Common myeloid progenitor, CD34-positive (primary cell): ENCODE data around the gene MDM1.

Experiments
- CTCF ChIA-PET: fragments of 350-600 bp; sonication (Branson Sonifier 250); formaldehyde crosslinking; loops from one replicate; lab custom pipeline; 2021; ENCODE audit warnings: antibody characterized with exemption; lab: Charles Lee
- POLR2A ChIA-PET: fragments of 350-600 bp; sonication (Branson Sonifier 250); formaldehyde crosslinking; loops from one replicate; lab custom pipeline; 2021; ENCODE audit warnings: antibody characterized with exemption; lab: Charles Lee
- DNase-seq, 3 donors: peaks; one replicate each; pipeline versions ENCODE4 v3.0.0 to v3.0.0-alpha.2; 2013
- H3K27ac ChIP-seq, 2 experiments: 1 replicate in 1 of 2; 2 replicates in 1 of 2; pipeline ENCODE4 v1.7.0; 2013; ENCODE audit warnings: inconsistent platforms in 2 of 2, low read length in 2 of 2, mild to moderate bottlenecking in 2 of 2, low read depth in 1 of 2, moderate library complexity in 1 of 2; ENCODE audit not compliant: severe bottlenecking in 2 of 2, insufficient read depth in 1 of 2, poor library complexity in 1 of 2
- H3K27me3 ChIP-seq, 5 experiments: replicated peaks in 2 of 5; 1 replicate in 3 of 5; 2 replicates in 2 of 5; pipeline versions ENCODE4 v1.6.1 to v1.7.0; 2013; ENCODE audit warnings: low read length in 4 of 5, mild to moderate bottlenecking in 2 of 5, moderate library complexity in 2 of 5, inconsistent platforms in 1 of 5; ENCODE audit not compliant: insufficient read depth in 5 of 5, control insufficient read depth in 4 of 5
- H3K36me3 ChIP-seq, 4 experiments: 1 replicate in 2 of 4; 2 replicates in 2 of 4; pipeline versions ENCODE4 v1.6.1 to v1.7.0; 2013; ENCODE audit warnings: low read length in 3 of 4, control low read depth in 1 of 4, mild to moderate bottlenecking in 1 of 4; ENCODE audit not compliant: control insufficient read depth in 4 of 4, insufficient read depth in 4 of 4
- H3K4me1 ChIP-seq, 4 experiments: 1 replicate in 3 of 4; 2 replicates in 1 of 4; pipeline versions ENCODE4 v1.6.1 to v1.7.1; 2013; ENCODE audit warnings: low read length in 3 of 4, mild to moderate bottlenecking in 3 of 4, control low read depth in 1 of 4, inconsistent platforms in 1 of 4, moderate library complexity in 1 of 4; ENCODE audit not compliant: control insufficient read depth in 4 of 4, insufficient read depth in 4 of 4; ENCODE audit errors: control extremely low read depth in 1 of 4
- H3K4me3 ChIP-seq, 7 experiments: 1 replicate in 4 of 7; 2 replicates in 3 of 7; pipeline versions ENCODE4 v1.5.1 to v1.7.0; 2013; ENCODE audit warnings: mild to moderate bottlenecking in 7 of 7, low read length in 6 of 7, moderate library complexity in 6 of 7, inconsistent platforms in 2 of 7, low read depth in 2 of 7, control low read depth in 1 of 7; ENCODE audit not compliant: insufficient read depth in 4 of 7, control insufficient read depth in 1 of 7; ENCODE audit errors: extremely low read depth in 1 of 7
- H3K9me3 ChIP-seq, 5 experiments: 1 replicate in 4 of 5; 2 replicates in 1 of 5; pipeline versions ENCODE4 v1.6.1 to v1.7.1; 2013; ENCODE audit warnings: low read length in 4 of 5, mild to moderate bottlenecking in 2 of 5, inconsistent platforms in 1 of 5, low read depth in 1 of 5, moderate library complexity in 1 of 5; ENCODE audit not compliant: control insufficient read depth in 4 of 5, insufficient read depth in 2 of 5; ENCODE audit errors: control extremely low read depth in 1 of 5
- WGBS: methylation state at CpG from one replicate; pipeline ENCODE4 v1.1.5; 2013; ENCODE audit not compliant: insufficient coverage; 5-methylcytosine and 5-hydroxymethylcytosine counted together

Gene MDM1

GRCh38 chr12:68317047-68317667 is 15.0 kb downstream of the MDM1 start:
- H3K9me3 ChIP-seq, result no peaks in the 10 kb centered on the region
- no peaks in the 10 kb centered on the region for H3K27me3 ChIP-seq
- ChIA-PET CTCF (interaction anchor here (0.6 to 3.3 kb wide), 9 partner anchors 13 to 965 kb away, joined by 3 to 30 read pairs (median 4); partner anchors contain the start of gene MDM1), POLR2A (no interaction called here)
- peaks cover 10 to 47% (median 16%) of the 10 kb centered on the region in 4 experiments for H3K36me3 ChIP-seq
- no peak overlapping the region for H3K4me3 ChIP-seq
- no peak overlapping the region for H3K27ac ChIP-seq
- DNase-seq, result peak; percentile 63 to 84 (median 80)
- no peaks in the 10 kb centered on the region for H3K4me1 ChIP-seq
- no CpG with 5 or more reads among the region's 1 CpG for WGBS

- H3K9me3 ChIP-seq, result peaks cover 0 to 3% (median 0%) of the 10 kb centered on the region in 5 experiments
- POLR2A ChIA-PET, result no interaction called here
- DNase-seq, result no peak
- H3K36me3 ChIP-seq, result peaks cover 16 to 88% (median 37%) of the 10 kb centered on the region in 4 experiments
- H3K4me3 ChIP-seq, result no peak overlapping the region
- no peaks in the 10 kb centered on the region for H3K4me1 ChIP-seq
- CTCF ChIA-PET, result interaction anchor here (1.2 to 3.0 kb wide), 2 partner anchors 11 to 88 kb away, joined by 3 to 12 read pairs; no protein-coding TSS in a partner anchor
- no peaks in the 10 kb centered on the region for H3K27me3 ChIP-seq
- H3K27ac ChIP-seq, result no peak overlapping the region
- WGBS, result 100% methylated on average over 2 of the region's 2 CpGs
Observed at GRCh38 chr12:68310370-68310769, 21.8 kb downstream of the MDM1 start.

GRCh38 chr12:68306564-68306963 is 25.6 kb downstream of the MDM1 start:
- Histone ChIP-seq H3K9me3 (peaks cover 0 to 4% (median 0%) of the 10 kb centered on the region in 5 experiments), H3K4me1 (no peaks in the 10 kb centered on the region), H3K4me3 (no peak overlapping the region), H3K27me3 (no peaks in the 10 kb centered on the region), H3K27ac (no peak overlapping the region), H3K36me3 (peaks cover 15 to 82% (median 33%) of the 10 kb centered on the region in 4 experiments)
- ChIA-PET POLR2A (no interaction called here), CTCF (interaction anchor here (1.1 kb wide), 1 partner anchor 10 kb away, joined by 3 read pairs; no protein-coding TSS in a partner anchor)
- no peak for DNase-seq
- WGBS, result no CpG with 5 or more reads among the region's 1 CpG

- no peak overlapping the region for H3K4me3 ChIP-seq
- ChIA-PET POLR2A (no interaction called here), CTCF (interaction anchor here (1.1 kb wide), 1 partner anchor 16 kb away, joined by 3 read pairs; no protein-coding TSS in a partner anchor)
- no peaks in the 10 kb centered on the region for H3K4me1 ChIP-seq
- no peaks in the 10 kb centered on the region for H3K27me3 ChIP-seq
- peak in 1 of 3 donors; percentile 6 for DNase-seq
- peaks cover 19 to 82% (median 29%) of the 10 kb centered on the region in 4 experiments for H3K36me3 ChIP-seq
- WGBS, result no CpG with 5 or more reads among the region's 3 CpGs
- H3K27ac ChIP-seq, result no peak overlapping the region
- H3K9me3 ChIP-seq, result peaks cover 0 to 10% (median 0%) of the 10 kb centered on the region in 5 experiments
Observed at GRCh38 chr12:68305278-68305677, 26.9 kb downstream of the MDM1 start.

- Histone ChIP-seq H3K27ac (no peak overlapping the region), H3K27me3 (no peaks in the 10 kb centered on the region), H3K4me3 (no peak overlapping the region), H3K36me3 (peaks cover 19 to 82% (median 26%) of the 10 kb centered on the region in 4 experiments), H3K9me3 (peaks cover 0 to 16% (median 2%) of the 10 kb centered on the region in 5 experiments), H3K4me1 (no peaks in the 10 kb centered on the region)
- POLR2A ChIA-PET, result no interaction called here
- no peak for DNase-seq
- CTCF ChIA-PET, result interaction anchor here (1.0 kb wide), 1 partner anchor 13 kb away, joined by 3 read pairs; no protein-coding TSS in a partner anchor
- WGBS, result 93% methylated on average over 3 of the region's 3 CpGs
Observed at GRCh38 chr12:68304626-68305025, 27.5 kb downstream of the MDM1 start.

GRCh38 chr12:68303850-68304249 is 28.3 kb downstream of the MDM1 start:
- CTCF ChIA-PET, result interaction anchor here (1.0 kb wide), 1 partner anchor 14 kb away, joined by 3 read pairs; no protein-coding TSS in a partner anchor
- Histone ChIP-seq H3K27me3 (no peaks in the 10 kb centered on the region), H3K36me3 (peaks cover 13 to 81% (median 27%) of the 10 kb centered on the region in 4 experiments), H3K4me3 (no peak overlapping the region), H3K4me1 (no peaks in the 10 kb centered on the region), H3K27ac (no peak overlapping the region), H3K9me3 (peaks cover 0 to 20% (median 6%) of the 10 kb centered on the region in 5 experiments)
- WGBS, result 96% methylated on average over 3 of the region's 6 CpGs
- POLR2A ChIA-PET, result no interaction called here
- no peak for DNase-seq

- no peak for DNase-seq
- CTCF ChIA-PET, result no interaction called here
- no peak overlapping the region for H3K27ac ChIP-seq
- no peak overlapping the region for H3K4me3 ChIP-seq
- peaks cover 11 to 55% (median 28%) of the 10 kb centered on the region in 4 experiments for H3K36me3 ChIP-seq
- no peaks in the 10 kb centered on the region for H3K4me1 ChIP-seq
- no peaks in the 10 kb centered on the region for H3K27me3 ChIP-seq
- 94% methylated on average over 4 of the region's 4 CpGs for WGBS
- H3K9me3 ChIP-seq, result peaks cover 0 to 16% (median 3%) of the 10 kb centered on the region in 5 experiments
- POLR2A ChIA-PET, result no interaction called here
Observed at GRCh38 chr12:68297929-68298328, 34.2 kb downstream of the MDM1 start.
